Breast epithelium (tissue), 3 donors: ENCODE data around the gene MARCHF4.

Experiments
- POLR2A ChIP-seq: fragments of 450-650 bp; IDR thresholded peaks from one replicate; pipeline ENCODE4 v1.6.1; 2016; ENCODE audit warnings: antibody characterized with exemption, mild to moderate bottlenecking, moderate library complexity
- POLR2AphosphoS5 ChIP-seq, 3 donors: sonication (generic); formaldehyde crosslinking; IDR thresholded peaks; one replicate each; pipeline ENCODE4 v1.6.1; 2017; ENCODE audit warnings: antibody characterized with exemption in 3 of 3
- TF ChIP-seq, protein P1 (sequence below), 3 donors: fragments of 450-650 bp; IDR thresholded peaks; one replicate each; pipeline ENCODE4 v1.5.1; 2016 to 2017; ENCODE audit warnings: antibody characterized with exemption in 3 of 3, mild to moderate bottlenecking in 3 of 3, moderate library complexity in 3 of 3

DNA sequence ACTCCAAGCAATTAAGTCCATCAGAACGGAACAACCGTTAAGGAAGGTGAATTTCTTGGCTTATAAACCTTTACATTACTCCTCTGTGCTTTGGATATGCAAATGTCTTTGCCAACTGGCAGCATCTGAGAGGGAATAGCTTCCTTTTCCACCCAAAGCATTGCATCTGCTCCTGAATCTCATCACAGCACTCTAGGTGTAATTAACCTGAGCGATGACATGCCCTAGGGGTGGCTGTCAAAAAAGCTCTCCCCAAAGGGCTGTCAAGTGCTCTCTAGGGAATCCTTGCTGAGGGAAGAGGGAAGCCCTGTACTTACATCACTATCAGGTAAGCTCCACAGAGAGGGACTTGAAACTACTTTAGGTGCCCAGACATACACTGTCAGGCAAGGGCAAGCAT, 34.5 kb upstream of the MARCHF4 start:
- TF ChIP-seq, protein P1, sequence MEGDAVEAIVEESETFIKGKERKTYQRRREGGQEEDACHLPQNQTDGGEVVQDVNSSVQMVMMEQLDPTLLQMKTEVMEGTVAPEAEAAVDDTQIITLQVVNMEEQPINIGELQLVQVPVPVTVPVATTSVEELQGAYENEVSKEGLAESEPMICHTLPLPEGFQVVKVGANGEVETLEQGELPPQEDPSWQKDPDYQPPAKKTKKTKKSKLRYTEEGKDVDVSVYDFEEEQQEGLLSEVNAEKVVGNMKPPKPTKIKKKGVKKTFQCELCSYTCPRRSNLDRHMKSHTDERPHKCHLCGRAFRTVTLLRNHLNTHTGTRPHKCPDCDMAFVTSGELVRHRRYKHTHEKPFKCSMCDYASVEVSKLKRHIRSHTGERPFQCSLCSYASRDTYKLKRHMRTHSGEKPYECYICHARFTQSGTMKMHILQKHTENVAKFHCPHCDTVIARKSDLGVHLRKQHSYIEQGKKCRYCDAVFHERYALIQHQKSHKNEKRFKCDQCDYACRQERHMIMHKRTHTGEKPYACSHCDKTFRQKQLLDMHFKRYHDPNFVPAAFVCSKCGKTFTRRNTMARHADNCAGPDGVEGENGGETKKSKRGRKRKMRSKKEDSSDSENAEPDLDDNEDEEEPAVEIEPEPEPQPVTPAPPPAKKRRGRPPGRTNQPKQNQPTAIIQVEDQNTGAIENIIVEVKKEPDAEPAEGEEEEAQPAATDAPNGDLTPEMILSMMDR (IDR thresholded peaks at IDR 0.05): no peak
- no peak for TF ChIP-seq POLR2A
- no peak for TF ChIP-seq POLR2AphosphoS5 (IDR thresholded peaks at IDR 0.05)
